Dendritic cell treated with granulocyte-macrophage colony-stimulating factor and Interleukin-4, amounts not matched to agents 40 ng/mL and 50 ng/mL, for 4 days (primary cell): ENCODE measurements around the gene CDCP1.
"Not testable (repeated sequence)": the region's sequence is repeated elsewhere in the genome, so short reads cannot be mapped to it uniquely, and the experiment has no call there.

ENCODE experiments used
- H3K27ac Mint-ChIP-seq: one replicate; pipeline ENCODE4 v1.8.0; 2022; ENCODE audit warnings: mild to moderate bottlenecking, mixed read lengths
- H3K27me3 Mint-ChIP-seq: one replicate; pipeline ENCODE4 v1.8.0; 2022; ENCODE audit warnings: mild to moderate bottlenecking, mixed read lengths
- H3K36me3 Mint-ChIP-seq: one replicate; pipeline ENCODE4 v1.8.0; 2022; ENCODE audit warnings: low read depth, mixed read lengths
- H3K4me1 Mint-ChIP-seq: one replicate; pipeline ENCODE4 v1.8.0; 2022; ENCODE audit warnings: low read depth, mixed read lengths
- H3K4me3 Mint-ChIP-seq: one replicate; pipeline ENCODE4 v1.8.0; 2022; ENCODE audit warnings: mild to moderate bottlenecking, moderate library complexity, mixed read lengths
- H3K9me3 Mint-ChIP-seq: one replicate; pipeline ENCODE4 v1.8.0; 2022; ENCODE audit warnings: mixed read lengths
- intact Hi-C: fragments of 100-400 bp; cut with micrococcal nuclease; formaldehyde crosslinking; loops from one replicate; pipeline ENCODE4 v1.15.0; 2022

CDCP1 gene

GRCh38 chr3:45165497-45166283, 19.5 kb upstream of the CDCP1 start:
- H3K4me3 Mint-ChIP-seq: no peak overlapping the region
- no peaks in the 10 kb centered on the region for H3K36me3 Mint-ChIP-seq
- peak overlapping the region; percentile 94 for H3K27ac Mint-ChIP-seq
- H3K4me1 Mint-ChIP-seq: peaks cover 85% of the 10 kb centered on the region
- H3K9me3 Mint-ChIP-seq: no peaks in the 10 kb centered on the region
- no peaks in the 10 kb centered on the region for H3K27me3 Mint-ChIP-seq
- intact Hi-C loops: loop anchor here (5.0 kb wide), 1 partner anchor 33 kb away; no protein-coding TSS in a partner anchor

DNA sequence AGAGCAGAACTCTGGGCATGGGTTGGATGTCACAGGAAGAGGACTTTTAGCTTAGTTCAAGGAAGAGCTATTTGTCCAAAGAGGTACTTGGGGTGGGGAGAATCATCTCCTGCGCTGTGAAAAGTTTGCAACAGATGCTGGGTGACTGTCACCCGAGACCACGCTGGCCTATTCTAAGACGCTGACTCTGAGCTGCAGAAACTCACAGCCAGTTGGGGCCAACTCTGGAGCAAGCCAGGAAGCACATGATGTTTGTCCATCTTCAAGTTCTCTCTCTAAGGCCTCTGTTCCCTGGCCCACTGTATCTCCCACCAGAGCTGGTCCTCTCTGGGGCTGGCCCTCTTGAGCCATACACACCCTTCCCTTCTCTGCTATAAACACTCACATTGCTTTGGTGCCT, 17.9 kb upstream of the CDCP1 start:
- Mint-ChIP-seq H3K36me3 (no peaks in the 10 kb centered on the region), H3K27ac (peak overlapping the region; percentile 73), H3K4me3 (no peak overlapping the region), H3K4me1 (peaks cover 69% of the 10 kb centered on the region), H3K9me3 (no peaks in the 10 kb centered on the region), H3K27me3 (no peaks in the 10 kb centered on the region)
- intact Hi-C loops: no loop called here

- peak overlapping the region; percentile 73 for H3K27ac Mint-ChIP-seq
These were observed 17.3 kb upstream of the CDCP1 start for GRCh38 chr3:45163481-45163880.

GRCh38 chr3:45154641-45155147, 8.5 kb upstream of the CDCP1 start:
- Mint-ChIP-seq H3K9me3 (peaks cover 12% of the 10 kb centered on the region), H3K27me3 (peaks cover 1% of the 10 kb centered on the region), H3K4me3 (no peak overlapping the region), H3K36me3 (no peaks in the 10 kb centered on the region), H3K27ac (no peak overlapping the region), H3K4me1 (no peaks in the 10 kb centered on the region)
- intact Hi-C loops: no loop called here

More at GRCh38 chr3:45163481-45163880, 17.3 kb upstream of the CDCP1 start:
- peaks cover 64% of the 10 kb centered on the region for H3K4me1 Mint-ChIP-seq
- no peak overlapping the region for H3K4me3 Mint-ChIP-seq
- no peaks in the 10 kb centered on the region for H3K36me3 Mint-ChIP-seq
- intact Hi-C loops: no loop called here
- no peaks in the 10 kb centered on the region for H3K27me3 Mint-ChIP-seq
- H3K9me3 Mint-ChIP-seq: no peaks in the 10 kb centered on the region

DNA sequence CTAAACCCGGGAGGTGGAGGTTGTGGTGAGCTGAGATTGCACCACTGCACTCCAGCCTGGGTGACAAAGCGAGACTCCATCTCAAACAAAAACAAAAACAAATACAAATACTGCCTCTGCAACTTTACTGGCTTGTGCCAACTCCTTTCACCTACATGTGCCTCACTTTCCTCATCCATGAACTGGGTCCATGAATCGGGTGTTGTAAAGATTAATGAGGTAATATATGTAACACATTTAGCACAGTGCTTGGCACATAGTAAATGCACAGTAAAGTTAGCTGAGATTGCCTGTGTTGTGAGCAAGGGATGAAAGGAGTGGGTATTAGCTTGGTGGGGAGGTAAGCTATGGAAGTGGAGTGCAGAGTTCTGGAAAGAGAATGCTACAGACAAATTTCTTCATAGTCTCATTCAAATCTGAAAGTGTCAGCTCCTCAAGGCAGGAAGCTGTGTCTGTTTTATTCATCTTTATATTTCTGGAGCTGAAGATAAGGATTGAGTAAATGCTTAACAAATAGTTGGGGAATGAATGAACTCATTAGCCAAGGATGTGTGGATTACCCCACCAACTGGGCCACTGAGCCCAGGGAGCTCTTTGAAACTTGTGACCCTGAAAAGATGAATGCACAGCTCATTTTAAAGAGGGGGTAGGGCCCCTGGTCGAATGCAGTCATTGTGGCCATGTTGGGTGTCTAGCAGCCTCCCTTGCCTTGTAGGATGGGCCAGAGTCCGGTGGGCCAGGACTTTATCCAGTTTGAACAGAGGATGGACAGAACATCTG, 7.7 kb upstream of the CDCP1 start:
- Mint-ChIP-seq H3K9me3 (peaks cover 12% of the 10 kb centered on the region), H3K4me1 (no peaks in the 10 kb centered on the region), H3K36me3 (no peaks in the 10 kb centered on the region), H3K27ac (no peak overlapping the region), H3K27me3 (peaks cover 1% of the 10 kb centered on the region), H3K4me3 (no peak overlapping the region)
- intact Hi-C loops: no loop called here

DNA sequence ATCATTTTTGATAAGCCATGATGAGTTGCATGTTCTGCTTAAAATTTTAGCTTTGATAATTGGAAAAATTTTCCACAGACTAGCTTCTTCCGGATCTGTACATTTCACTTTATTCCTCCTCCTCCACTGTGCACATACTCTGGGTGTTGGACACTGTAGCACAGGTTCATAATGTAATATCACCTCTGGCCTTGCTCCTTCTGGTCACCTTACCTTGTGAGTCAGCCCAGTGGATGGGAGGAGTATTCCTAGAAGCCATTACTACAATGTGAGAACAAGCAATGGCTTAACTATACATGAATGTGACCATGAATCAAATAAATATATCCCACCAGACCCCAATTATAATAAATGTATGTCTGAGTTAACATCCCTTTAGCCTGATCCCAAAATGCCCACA, 6.1 kb upstream of the CDCP1 start:
- Mint-ChIP-seq H3K4me1 (no peaks in the 10 kb centered on the region), H3K9me3 (peaks cover 12% of the 10 kb centered on the region), H3K36me3 (no peaks in the 10 kb centered on the region), H3K4me3 (no peak overlapping the region), H3K27me3 (peaks cover 5% of the 10 kb centered on the region), H3K27ac (no peak overlapping the region)
- intact Hi-C loops: no loop called here

- intact Hi-C loops: no loop called here
- Mint-ChIP-seq H3K36me3 (peaks cover 6% of the 10 kb centered on the region), H3K4me1 (peaks cover 10% of the 10 kb centered on the region), H3K9me3 (peaks cover 12% of the 10 kb centered on the region), H3K27ac (no peak overlapping the region), H3K4me3 (no peak overlapping the region), H3K27me3 (peaks cover 17% of the 10 kb centered on the region)
These were observed 4.9 kb upstream of the CDCP1 start for GRCh38 chr3:45151100-45151499.

GRCh38 chr3:45148921-45149320, 2.7 kb upstream of the CDCP1 start:
- Mint-ChIP-seq H3K4me1 (peaks cover 27% of the 10 kb centered on the region), H3K27ac (no peak overlapping the region), H3K4me3 (no peak overlapping the region), H3K36me3 (peaks cover 10% of the 10 kb centered on the region), H3K9me3 (peaks cover 12% of the 10 kb centered on the region), H3K27me3 (peaks cover 22% of the 10 kb centered on the region)
- intact Hi-C loops: loop anchor here (10.0 kb wide), 1 partner anchor 56 kb away; no protein-coding TSS in a partner anchor

- H3K9me3 Mint-ChIP-seq: peaks cover under 1% of the 10 kb centered on the region
- H3K27ac Mint-ChIP-seq: peak overlapping the region; percentile 89
- H3K36me3 Mint-ChIP-seq: peaks cover 10% of the 10 kb centered on the region
- peaks cover 22% of the 10 kb centered on the region for H3K27me3 Mint-ChIP-seq
- H3K4me1 Mint-ChIP-seq: peaks cover 37% of the 10 kb centered on the region
- intact Hi-C loops: loop anchor here (10.0 kb wide), 1 partner anchor 60 kb away; no protein-coding TSS in a partner anchor
- peak overlapping the region; percentile 96 for H3K4me3 Mint-ChIP-seq
These were observed 955 bp downstream of the CDCP1 start for GRCh38 chr3:45145223-45145622.

DNA sequence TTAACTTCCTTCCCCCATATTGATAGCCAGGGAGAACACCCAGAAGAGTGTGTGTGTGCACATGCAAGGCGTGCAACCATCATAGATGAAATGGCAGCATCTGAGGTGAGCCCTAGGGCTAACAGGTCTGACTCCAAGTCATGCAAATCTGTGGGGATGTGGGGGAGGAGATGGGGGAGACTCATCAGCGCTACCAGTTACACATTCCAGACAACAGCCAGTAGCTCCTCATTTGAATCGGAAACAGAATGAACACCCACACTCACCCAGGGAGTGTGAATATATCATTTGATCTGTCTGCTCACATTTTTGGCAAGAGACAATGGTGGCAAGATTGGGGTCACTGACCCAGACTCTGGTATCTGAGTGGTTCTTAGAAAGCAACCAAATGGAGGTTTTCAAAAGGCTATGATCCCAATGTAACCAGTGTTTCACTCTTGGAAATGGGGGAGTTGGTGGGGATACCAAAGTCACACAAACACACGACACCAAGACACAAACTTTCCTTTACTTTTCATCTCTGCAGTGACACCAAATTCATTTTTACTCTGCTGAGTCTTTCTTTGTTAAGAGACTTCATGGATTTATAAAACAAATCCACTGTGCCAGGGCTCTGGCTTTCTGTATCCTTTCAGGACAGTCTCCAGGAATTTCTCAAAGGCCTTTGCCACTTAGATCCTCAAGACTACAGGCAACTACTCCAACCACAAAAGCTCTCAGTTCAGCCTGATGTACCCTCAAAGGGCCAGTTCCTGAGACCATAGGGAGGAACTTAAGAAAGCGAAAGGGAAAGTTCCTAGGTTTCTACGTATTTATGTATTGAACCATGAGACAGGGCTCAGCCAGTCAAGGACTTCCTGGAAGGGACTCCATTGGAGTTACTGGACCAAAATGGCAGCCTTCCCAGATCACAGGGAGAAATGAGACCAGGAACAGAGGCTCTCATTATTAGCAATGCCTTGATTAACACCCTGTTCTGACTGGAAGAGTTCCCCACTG, 2.2 kb downstream of the CDCP1 start:
- intact Hi-C loops: loop anchor here (5.0 to 10.0 kb wide), 2 partner anchors 61 to 77 kb away; no protein-coding TSS in a partner anchor
- Mint-ChIP-seq H3K4me3 (peak overlapping the region; percentile 42), H3K4me1 (peaks cover 49% of the 10 kb centered on the region), H3K36me3 (peaks cover 10% of the 10 kb centered on the region), H3K9me3 (no peaks in the 10 kb centered on the region), H3K27ac (peak overlapping the region; percentile 89), H3K27me3 (peaks cover 20% of the 10 kb centered on the region)

DNA sequence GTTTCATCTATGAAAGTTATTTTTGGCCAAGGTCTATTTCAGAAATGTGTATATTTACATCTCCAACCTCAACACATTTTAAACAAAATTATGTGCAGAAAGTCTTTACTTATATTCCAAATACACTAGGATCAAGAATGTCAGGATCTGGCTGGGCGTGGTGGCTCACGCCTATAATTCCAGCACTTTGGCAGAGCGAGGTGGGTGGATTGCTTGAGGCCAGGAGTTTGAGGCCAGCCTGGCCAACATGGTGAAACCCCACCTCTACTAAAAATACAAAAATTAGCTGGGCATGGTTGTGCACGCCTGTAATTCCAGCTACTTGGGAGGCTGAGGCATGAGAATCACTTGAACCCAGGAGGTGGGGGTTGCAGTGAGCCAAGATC, 5.4 kb downstream of the CDCP1 start:
- Mint-ChIP-seq H3K4me1 (peaks cover 62% of the 10 kb centered on the region), H3K27ac (peak overlapping the region; percentile 83)
- intact Hi-C loops: loop anchor here (5.0 to 10.0 kb wide), 2 partner anchors 64 to 73 kb away; no protein-coding TSS in a partner anchor
- H3K36me3 Mint-ChIP-seq, H3K9me3 Mint-ChIP-seq, H3K4me3 Mint-ChIP-seq, H3K27me3 Mint-ChIP-seq: not testable (repeated sequence)

GRCh38 chr3:45140141-45140769, 5.9 kb downstream of the CDCP1 start:
- Mint-ChIP-seq H3K36me3 (no peaks in the 10 kb centered on the region), H3K27ac (peak overlapping the region; percentile 83), H3K27me3 (no peaks in the 10 kb centered on the region), H3K9me3 (no peaks in the 10 kb centered on the region), H3K4me1 (peaks cover 65% of the 10 kb centered on the region), H3K4me3 (no peak overlapping the region)
- intact Hi-C loops: loop anchor here (5.0 to 10.0 kb wide), 2 partner anchors 65 to 73 kb away; no protein-coding TSS in a partner anchor
